WTC11 (cell line): ENCODE data around the gene RACGAP1. TPM values are rescaled to one million over a fixed set of nuclear protein-coding genes. Genes with fewer than 3 reads are reported as not detected.
A peak's percentile ranks its signal among the peaks of the same experiment; 100 is the strongest.

Experiments
- ATAC-seq: fragments of 200-7000 bp; cut with Tn5 transposase; 2 replicates; pipeline ENCODE4 v1.10.0; 2021; ENCODE audit warnings: mild to moderate bottlenecking, moderate library complexity
- CTCF ChIA-PET: fragments of 300-600 bp; sonication (Branson Sonifier 250); formaldehyde crosslinking; loops from one replicate; lab custom pipeline; 2021; ENCODE audit warnings: antibody characterized with exemption; lab: Charles Lee
- POLR2A ChIA-PET: fragments of 350-600 bp; sonication (Branson Sonifier 250); formaldehyde crosslinking; loops from one replicate; lab custom pipeline; 2021; ENCODE audit warnings: antibody characterized with exemption; lab: Charles Lee
- DNase-seq: peaks from one replicate; pipeline ENCODE4 v3.0.0; 2021; ENCODE audit warnings: low spot score
- H3K27ac Mint-ChIP-seq: 2 replicates; pipeline ENCODE4 v1.8.0; 2021; ENCODE audit warnings: mixed read lengths
- H3K27me3 Mint-ChIP-seq: 2 replicates; pipeline ENCODE4 v1.8.0; 2021; ENCODE audit warnings: low read depth, mild to moderate bottlenecking, moderate library complexity, mixed read lengths
- H3K36me3 Mint-ChIP-seq: 2 replicates; pipeline ENCODE4 v1.8.0; 2021; ENCODE audit warnings: mixed read lengths
- H3K4me1 Mint-ChIP-seq: 2 replicates; pipeline ENCODE4 v1.8.0; 2022; ENCODE audit warnings: mixed read lengths
- H3K4me3 Mint-ChIP-seq: 2 replicates; pipeline ENCODE4 v1.8.0; 2021; ENCODE audit warnings: mild to moderate bottlenecking, moderate library complexity, mixed read lengths
- H3K9me3 Mint-ChIP-seq: 2 replicates; pipeline ENCODE4 v1.8.0; 2021; ENCODE audit warnings: mixed read lengths
- AFF4 ChIP-seq: sonication (generic); formaldehyde crosslinking; IDR thresholded peaks from 2 replicates; pipeline ENCODE4 v1.8.1; 2023; ENCODE audit warnings: mild to moderate bottlenecking, missing genetic modification reagents, borderline replicate concordance
- CTCF ChIP-seq: fragments of 200-600 bp; IDR thresholded peaks from 2 replicates; pipeline ENCODE4 v1.8.0; 2022; ENCODE audit warnings: antibody characterized with exemption
- ESRRA ChIP-seq: sonication (generic); formaldehyde crosslinking; IDR thresholded peaks from 2 replicates; pipeline ENCODE4 v1.8.1; 2022; ENCODE audit warnings: mild to moderate bottlenecking, missing genetic modification reagents, borderline replicate concordance
- FOXP1 ChIP-seq: sonication (generic); formaldehyde crosslinking; IDR thresholded peaks from 2 replicates; pipeline ENCODE4 v1.8.0; 2022; ENCODE audit warnings: missing genetic modification reagents, mild to moderate bottlenecking, moderate library complexity, borderline replicate concordance
- GABPB1 ChIP-seq: sonication (generic); formaldehyde crosslinking; IDR thresholded peaks from 2 replicates; pipeline ENCODE4 v1.8.1; 2023; ENCODE audit warnings: mild to moderate bottlenecking, missing genetic modification reagents
- MAX ChIP-seq: sonication (generic); formaldehyde crosslinking; IDR thresholded peaks from 2 replicates; pipeline ENCODE4 v1.8.0; 2022; ENCODE audit warnings: mild to moderate bottlenecking, missing genetic modification reagents
- MLX ChIP-seq: sonication (generic); formaldehyde crosslinking; IDR thresholded peaks from 2 replicates; pipeline ENCODE4 v1.8.1; 2023; ENCODE audit warnings: mild to moderate bottlenecking, missing genetic modification reagents, moderate library complexity
- NFYB ChIP-seq: sonication (generic); formaldehyde crosslinking; conservative IDR thresholded peaks from 2 replicates; pipeline ENCODE4 v1.8.0; 2022; ENCODE audit warnings: low read depth, missing genetic modification reagents
- SMAD4 ChIP-seq: sonication (generic); formaldehyde crosslinking; IDR thresholded peaks from 2 replicates; pipeline ENCODE4 v1.8.0; 2022; ENCODE audit warnings: mild to moderate bottlenecking, missing genetic modification reagents
- SOX15 ChIP-seq: fragments of 250-450 bp; sonication (Bioruptor Pico); IDR thresholded peaks from 2 replicates; pipeline ENCODE4 v1.9.0; 2021; ENCODE audit warnings: mild to moderate bottlenecking
- USF1 ChIP-seq: sonication (generic); formaldehyde crosslinking; IDR thresholded peaks from 2 replicates; pipeline ENCODE4 v1.8.0; 2022; ENCODE audit warnings: mild to moderate bottlenecking, missing genetic modification reagents
- USF2 ChIP-seq: sonication (generic); formaldehyde crosslinking; IDR thresholded peaks from 2 replicates; pipeline ENCODE4 v1.8.1; 2023; ENCODE audit warnings: mild to moderate bottlenecking, missing genetic modification reagents, moderate library complexity
- ZNF281 ChIP-seq: sonication (generic); formaldehyde crosslinking; IDR thresholded peaks from 2 replicates; pipeline ENCODE4 v1.8.0; 2023; ENCODE audit warnings: mild to moderate bottlenecking, missing genetic modification reagents
- ZNF416 ChIP-seq: fragments of 250-450 bp; sonication (Bioruptor Pico); IDR thresholded peaks from 2 replicates; pipeline ENCODE4 v1.9.0; 2021; ENCODE audit warnings: mild to moderate bottlenecking, inconsistent platforms
- total RNA-seq: library from RNA; stranded (reverse); gene quantifications from 3 replicates; pipeline ENCODE4 v1.2.3, GENCODE V29; 2021

The RACGAP1 gene
- total RNA-seq, 1 experiment from 2014 or later, result 87.7 TPM

GRCh38 chr12:50056639-50056976, 31.3 kb upstream of the RACGAP1 start:
- no peak for DNase-seq
- Mint-ChIP-seq H3K4me1 (peaks cover 19% of the 10 kb centered on the region), H3K9me3 (no peaks in the 10 kb centered on the region), H3K4me3 (peak overlapping the region; percentile 79), H3K36me3 (no peaks in the 10 kb centered on the region), H3K27ac (no peak overlapping the region), H3K27me3 (peaks cover 94% of the 10 kb centered on the region)
- CTCF ChIA-PET, result interaction anchor here (0.5 to 4.6 kb wide), 45 partner anchors 9 to 315 kb away, joined by 3 to 120 read pairs (median 5); partner anchors contain the start of genes AQP5, AQP6, COX14 and FAIM2
- TF ChIP-seq ZNF416, result no peak
- no peak for TF ChIP-seq GABPB1 (CRISPR knock-in tag)
- 0 out of 2 replicates have a peak, but pooled peaks have one; percentile 45 for TF ChIP-seq SMAD4 (CRISPR knock-in tag)
- no peak for TF ChIP-seq MLX
- TF ChIP-seq, all 79 proteins: peak for 1
- ATAC-seq, result no peak
- POLR2A ChIA-PET, result interaction anchor here (1.0 to 2.2 kb wide), 4 partner anchors 14 to 89 kb away, joined by 3 to 7 read pairs (median 4); no protein-coding TSS in a partner anchor

GRCh38 chr12:50055831-50056638, 30.7 kb upstream of the RACGAP1 start:
- Mint-ChIP-seq H3K27me3 (peaks cover 95% of the 10 kb centered on the region), H3K9me3 (no peaks in the 10 kb centered on the region)

More at GRCh38 chr12:50055831-50056638, 30.7 kb upstream of the RACGAP1 start:
- DNase-seq (peak; percentile 72), ATAC-seq (peak; percentile 46)
- Mint-ChIP-seq H3K36me3 (no peaks in the 10 kb centered on the region), H3K27ac (no peak overlapping the region), H3K4me3 (peak overlapping the region; percentile 79), H3K4me1 (peaks cover 25% of the 10 kb centered on the region)
- CTCF ChIA-PET, result interaction anchor here (0.5 to 4.6 kb wide), 45 partner anchors 8 to 315 kb away, joined by 3 to 120 read pairs (median 5); partner anchors contain the start of genes AQP5, AQP6, COX14 and FAIM2
- no peak for TF ChIP-seq NFYB (CRISPR knock-in tag)
- TF ChIP-seq AFF4 (CRISPR knock-in tag), result no peak
- 0 out of 2 replicates have a peak, but pooled peaks have one; percentile 8 for TF ChIP-seq USF2 (CRISPR knock-in tag)
- peak; percentile 94 for TF ChIP-seq CTCF
- TF ChIP-seq ESRRA, result no peak
- TF ChIP-seq FOXP1, result 0 out of 2 replicates have a peak, but pooled peaks have one; percentile 15
- 0 out of 2 replicates have a peak, but pooled peaks have one; percentile 30 for TF ChIP-seq USF1 (CRISPR knock-in tag)
- 0 out of 2 replicates have a peak, but pooled peaks have one; percentile 30 for TF ChIP-seq ZNF281 (CRISPR knock-in tag)
- no peak for TF ChIP-seq SOX15 (CRISPR knock-in tag)
- TF ChIP-seq MAX (CRISPR knock-in tag), result peak; percentile 80
- TF ChIP-seq ZNF416, result no peak
- POLR2A ChIA-PET, result interaction anchor here (0.6 to 2.2 kb wide), 5 partner anchors 14 to 290 kb away, joined by 3 to 7 read pairs (median 3); no protein-coding TSS in a partner anchor
